ENCODE data around the gene GRIA3. TPM values are rescaled to one million over a fixed set of nuclear protein-coding genes. Genes with fewer than 3 reads are reported as not detected.

Gene GRIA3
- total and polyA plus RNA-seq, 2 donors: 0.61 to 1.2 TPM

DNA sequence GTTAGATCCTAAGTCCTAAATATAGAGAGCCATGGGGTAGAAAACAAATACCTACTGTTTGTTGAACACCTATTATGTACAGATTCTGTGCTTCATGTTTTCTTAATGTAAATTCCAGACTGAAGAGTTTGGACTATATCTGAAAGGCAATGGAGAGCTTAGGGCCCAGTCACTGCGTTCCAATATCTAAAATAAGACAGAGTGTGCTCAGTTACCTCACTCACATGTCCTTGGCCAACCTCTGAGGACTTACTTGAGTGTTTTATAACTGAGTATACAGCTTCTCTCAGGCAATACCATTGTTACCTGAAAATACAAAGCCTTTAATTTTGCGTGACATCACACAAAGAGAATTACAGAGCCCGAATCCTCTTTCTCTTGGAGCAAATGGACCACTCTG, 53.2 kb downstream of the GRIA3 start:
- Histone ChIP-seq H3K4me3 (ENCODE audit: low read length in 2 of 2) (no peak overlapping the region), H3K4me1 (ENCODE audit: control insufficient read depth in 2 of 2, insufficient read depth in 2 of 2, low read length in 2 of 2) (no peaks in the 10 kb centered on the region), H3K36me3 (ENCODE audit: control insufficient read depth in 2 of 2, insufficient read depth in 2 of 2, low read length in 1 of 2) (no peaks in the 10 kb centered on the region), H3K27ac (ENCODE audit: low read depth in 1 of 2, low read length in 1 of 2) (no peak overlapping the region), H3K27me3 (ENCODE audit: control insufficient read depth in 2 of 2, insufficient read depth in 1 of 2, low read length in 1 of 2) (no peaks in the 10 kb centered on the region), H3K9me3 (ENCODE audit: control insufficient read depth in 2 of 2, insufficient read depth in 1 of 2, low read length in 1 of 2) (no peaks in the 10 kb centered on the region)
- WGBS: 84% methylated on average over 3 of the region's 3 CpGs
- no peak for DNase-seq (ENCODE audit: low read depth in 6 of 9, low spot score in 9 of 9)

- 82% methylated on average over 1 of the region's 1 CpG for WGBS
- H3K9me3 ChIP-seq (ENCODE audit: control insufficient read depth in 2 of 2, insufficient read depth in 1 of 2, low read length in 1 of 2): no peaks in the 10 kb centered on the region
- no peaks in the 10 kb centered on the region for H3K36me3 ChIP-seq (ENCODE audit: control insufficient read depth in 2 of 2, insufficient read depth in 2 of 2, low read length in 1 of 2)
- no peak overlapping the region for H3K4me3 ChIP-seq (ENCODE audit: low read length in 2 of 2)
- no peaks in the 10 kb centered on the region for H3K27me3 ChIP-seq (ENCODE audit: control insufficient read depth in 2 of 2, insufficient read depth in 1 of 2, low read length in 1 of 2)
- DNase-seq (ENCODE audit: low read depth in 6 of 9, low spot score in 9 of 9): no peak
- H3K27ac ChIP-seq (ENCODE audit: low read depth in 1 of 2, low read length in 1 of 2): no peak overlapping the region
- no peaks in the 10 kb centered on the region for H3K4me1 ChIP-seq (ENCODE audit: control insufficient read depth in 2 of 2, insufficient read depth in 2 of 2, low read length in 2 of 2)
These were observed 70.4 kb downstream of the GRIA3 start for GRCh38 chrX:123254457-123254856.

- 91% methylated on average over 1 of the region's 1 CpG for WGBS
- H3K36me3 ChIP-seq (ENCODE audit: control insufficient read depth in 2 of 2, insufficient read depth in 2 of 2, low read length in 1 of 2): no peaks in the 10 kb centered on the region
- DNase-seq (ENCODE audit: low read depth in 6 of 9, low spot score in 9 of 9): no peak
These were observed 72.3 kb downstream of the GRIA3 start for GRCh38 chrX:123256378-123256777.

GRCh38 chrX:123260920-123261418, 76.9 kb downstream of the GRIA3 start:
- 89% methylated on average over 5 of the region's 5 CpGs for WGBS
- DNase-seq (ENCODE audit: low read depth in 6 of 9, low spot score in 9 of 9): no peak
- no peak overlapping the region for H3K4me3 ChIP-seq (ENCODE audit: low read length in 2 of 2)
- H3K36me3 ChIP-seq (ENCODE audit: control insufficient read depth in 2 of 2, insufficient read depth in 2 of 2, low read length in 1 of 2): no peaks in the 10 kb centered on the region
- H3K9me3 ChIP-seq (ENCODE audit: control insufficient read depth in 2 of 2, insufficient read depth in 1 of 2, low read length in 1 of 2): no peaks in the 10 kb centered on the region
- no peaks in the 10 kb centered on the region for H3K4me1 ChIP-seq (ENCODE audit: control insufficient read depth in 2 of 2, insufficient read depth in 2 of 2, low read length in 2 of 2)
- no peaks in the 10 kb centered on the region for H3K27me3 ChIP-seq (ENCODE audit: control insufficient read depth in 2 of 2, insufficient read depth in 1 of 2, low read length in 1 of 2)
- no peak overlapping the region for H3K27ac ChIP-seq (ENCODE audit: low read depth in 1 of 2, low read length in 1 of 2)

More at GRCh38 chrX:123256378-123256777, 72.3 kb downstream of the GRIA3 start:
- Histone ChIP-seq H3K9me3 (ENCODE audit: control insufficient read depth in 2 of 2, insufficient read depth in 1 of 2, low read length in 1 of 2) (no peaks in the 10 kb centered on the region), H3K27me3 (ENCODE audit: control insufficient read depth in 2 of 2, insufficient read depth in 1 of 2, low read length in 1 of 2) (no peaks in the 10 kb centered on the region), H3K4me3 (ENCODE audit: low read length in 2 of 2) (no peak overlapping the region), H3K4me1 (ENCODE audit: control insufficient read depth in 2 of 2, insufficient read depth in 2 of 2, low read length in 2 of 2) (no peaks in the 10 kb centered on the region), H3K27ac (ENCODE audit: low read depth in 1 of 2, low read length in 1 of 2) (no peak overlapping the region)

GRCh38 chrX:123263270-123263669, 79.2 kb downstream of the GRIA3 start:
- no peaks in the 10 kb centered on the region for H3K9me3 ChIP-seq (ENCODE audit: control insufficient read depth in 2 of 2, insufficient read depth in 1 of 2, low read length in 1 of 2)
- H3K4me3 ChIP-seq (ENCODE audit: low read length in 2 of 2): no peak overlapping the region
- no peak overlapping the region for H3K27ac ChIP-seq (ENCODE audit: low read depth in 1 of 2, low read length in 1 of 2)
- DNase-seq (ENCODE audit: low read depth in 6 of 9, low spot score in 9 of 9): no peak
- no peaks in the 10 kb centered on the region for H3K36me3 ChIP-seq (ENCODE audit: control insufficient read depth in 2 of 2, insufficient read depth in 2 of 2, low read length in 1 of 2)
- no peaks in the 10 kb centered on the region for H3K4me1 ChIP-seq (ENCODE audit: control insufficient read depth in 2 of 2, insufficient read depth in 2 of 2, low read length in 2 of 2)
- 31% methylated on average over 8 of the region's 8 CpGs for WGBS
- H3K27me3 ChIP-seq (ENCODE audit: control insufficient read depth in 2 of 2, insufficient read depth in 1 of 2, low read length in 1 of 2): no peaks in the 10 kb centered on the region

DNA sequence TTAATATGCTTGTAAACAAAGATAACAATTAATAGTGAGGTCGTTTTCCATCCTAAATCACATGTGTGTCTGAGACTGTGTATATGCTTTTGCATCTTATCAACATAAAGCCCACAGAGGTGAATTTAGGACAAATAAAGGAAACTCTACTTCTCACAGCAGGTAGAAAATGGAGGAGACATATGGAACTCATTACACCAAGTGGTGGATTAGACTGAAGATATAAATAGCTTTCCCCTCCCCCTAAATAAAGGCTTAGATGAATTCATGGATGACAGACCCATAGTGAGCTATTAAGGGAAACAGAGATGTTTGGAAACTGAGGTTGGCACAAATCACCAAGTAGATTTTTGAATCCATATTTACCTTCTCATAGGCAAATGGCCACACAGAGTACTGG, 79.7 kb downstream of the GRIA3 start:
- Histone ChIP-seq H3K4me1 (ENCODE audit: control insufficient read depth in 2 of 2, insufficient read depth in 2 of 2, low read length in 2 of 2) (no peaks in the 10 kb centered on the region), H3K27ac (ENCODE audit: low read depth in 1 of 2, low read length in 1 of 2) (no peak overlapping the region), H3K27me3 (ENCODE audit: control insufficient read depth in 2 of 2, insufficient read depth in 1 of 2, low read length in 1 of 2) (no peaks in the 10 kb centered on the region), H3K36me3 (ENCODE audit: control insufficient read depth in 2 of 2, insufficient read depth in 2 of 2, low read length in 1 of 2) (no peaks in the 10 kb centered on the region), H3K4me3 (ENCODE audit: low read length in 2 of 2) (no peak overlapping the region), H3K9me3 (ENCODE audit: control insufficient read depth in 2 of 2, insufficient read depth in 1 of 2, low read length in 1 of 2) (no peaks in the 10 kb centered on the region)
- WGBS: 18% methylated on average over 1 of the region's 1 CpG
- no peak for DNase-seq (ENCODE audit: low read depth in 6 of 9, low spot score in 9 of 9)

- H3K4me1 ChIP-seq (ENCODE audit: control insufficient read depth in 2 of 2, insufficient read depth in 2 of 2, low read length in 2 of 2): no peaks in the 10 kb centered on the region
- no peak overlapping the region for H3K4me3 ChIP-seq (ENCODE audit: low read length in 2 of 2)
- H3K9me3 ChIP-seq (ENCODE audit: control insufficient read depth in 2 of 2, insufficient read depth in 1 of 2, low read length in 1 of 2): no peaks in the 10 kb centered on the region
- no peak overlapping the region for H3K27ac ChIP-seq (ENCODE audit: low read depth in 1 of 2, low read length in 1 of 2)
- no peaks in the 10 kb centered on the region for H3K36me3 ChIP-seq (ENCODE audit: control insufficient read depth in 2 of 2, insufficient read depth in 2 of 2, low read length in 1 of 2)
- 86% methylated on average over 3 of the region's 3 CpGs for WGBS
- DNase-seq (ENCODE audit: low read depth in 6 of 9, low spot score in 9 of 9): no peak
- H3K27me3 ChIP-seq (ENCODE audit: control insufficient read depth in 2 of 2, insufficient read depth in 1 of 2, low read length in 1 of 2): no peaks in the 10 kb centered on the region
These were observed 83.1 kb downstream of the GRIA3 start for GRCh38 chrX:123267220-123267619.

- no peak overlapping the region for H3K4me3 ChIP-seq (ENCODE audit: low read length in 2 of 2)
- H3K27me3 ChIP-seq (ENCODE audit: control insufficient read depth in 2 of 2, insufficient read depth in 1 of 2, low read length in 1 of 2): no peaks in the 10 kb centered on the region
- H3K4me1 ChIP-seq (ENCODE audit: control insufficient read depth in 2 of 2, insufficient read depth in 2 of 2, low read length in 2 of 2): no peaks in the 10 kb centered on the region
- 36% methylated on average over 2 of the region's 2 CpGs for WGBS
- H3K9me3 ChIP-seq (ENCODE audit: control insufficient read depth in 2 of 2, insufficient read depth in 1 of 2, low read length in 1 of 2): no peaks in the 10 kb centered on the region
- no peak overlapping the region for H3K27ac ChIP-seq (ENCODE audit: low read depth in 1 of 2, low read length in 1 of 2)
- DNase-seq (ENCODE audit: low read depth in 6 of 9, low spot score in 9 of 9): no peak
- H3K36me3 ChIP-seq (ENCODE audit: control insufficient read depth in 2 of 2, insufficient read depth in 2 of 2, low read length in 1 of 2): no peaks in the 10 kb centered on the region
These were observed 87.8 kb downstream of the GRIA3 start for GRCh38 chrX:123271902-123272301.

- Histone ChIP-seq H3K27ac (ENCODE audit: low read depth in 1 of 2, low read length in 1 of 2) (no peak overlapping the region), H3K4me1 (ENCODE audit: control insufficient read depth in 2 of 2, insufficient read depth in 2 of 2, low read length in 2 of 2) (no peaks in the 10 kb centered on the region), H3K36me3 (ENCODE audit: control insufficient read depth in 2 of 2, insufficient read depth in 2 of 2, low read length in 1 of 2) (no peaks in the 10 kb centered on the region), H3K27me3 (ENCODE audit: control insufficient read depth in 2 of 2, insufficient read depth in 1 of 2, low read length in 1 of 2) (no peaks in the 10 kb centered on the region), H3K4me3 (ENCODE audit: low read length in 2 of 2) (no peak overlapping the region), H3K9me3 (ENCODE audit: control insufficient read depth in 2 of 2, insufficient read depth in 1 of 2, low read length in 1 of 2) (no peaks in the 10 kb centered on the region)
- no peak for DNase-seq (ENCODE audit: low read depth in 6 of 9, low spot score in 9 of 9)
- 91% methylated on average over 4 of the region's 4 CpGs for WGBS
These were observed 88.6 kb downstream of the GRIA3 start for GRCh38 chrX:123272630-123273029.

DNA sequence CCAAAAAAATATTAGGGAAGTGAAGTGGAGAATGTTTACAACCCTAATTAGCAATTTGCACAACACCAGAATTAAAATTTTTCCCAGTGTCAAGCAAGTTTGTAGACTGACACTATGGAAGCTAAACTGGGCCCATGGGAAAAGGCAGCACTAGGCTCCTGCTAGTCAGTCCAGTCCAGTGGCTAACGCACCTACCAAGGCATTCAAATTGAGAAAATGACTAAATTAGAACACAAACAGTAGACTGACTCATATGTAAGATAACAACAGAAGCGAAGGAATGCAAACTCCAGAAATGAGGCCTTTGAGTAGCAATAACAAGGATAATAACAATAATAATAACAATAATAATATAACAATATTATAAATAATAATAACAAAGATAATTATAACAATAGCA, 90.7 kb downstream of the GRIA3 start:
- DNase-seq (ENCODE audit: low read depth in 6 of 9, low spot score in 9 of 9): no peak
- 94% methylated on average over 2 of the region's 2 CpGs for WGBS
- no peak overlapping the region for H3K4me3 ChIP-seq (ENCODE audit: low read length in 2 of 2)
- H3K4me1 ChIP-seq (ENCODE audit: control insufficient read depth in 2 of 2, insufficient read depth in 2 of 2, low read length in 2 of 2): no peaks in the 10 kb centered on the region
- H3K27ac ChIP-seq (ENCODE audit: low read depth in 1 of 2, low read length in 1 of 2): no peak overlapping the region
- no peaks in the 10 kb centered on the region for H3K9me3 ChIP-seq (ENCODE audit: control insufficient read depth in 2 of 2, insufficient read depth in 1 of 2, low read length in 1 of 2)
- H3K27me3 ChIP-seq (ENCODE audit: control insufficient read depth in 2 of 2, insufficient read depth in 1 of 2, low read length in 1 of 2): no peaks in the 10 kb centered on the region
- no peaks in the 10 kb centered on the region for H3K36me3 ChIP-seq (ENCODE audit: control insufficient read depth in 2 of 2, insufficient read depth in 2 of 2, low read length in 1 of 2)
